ENCODE results near the gene AKAP13.

The AKAP13 gene

DNA sequence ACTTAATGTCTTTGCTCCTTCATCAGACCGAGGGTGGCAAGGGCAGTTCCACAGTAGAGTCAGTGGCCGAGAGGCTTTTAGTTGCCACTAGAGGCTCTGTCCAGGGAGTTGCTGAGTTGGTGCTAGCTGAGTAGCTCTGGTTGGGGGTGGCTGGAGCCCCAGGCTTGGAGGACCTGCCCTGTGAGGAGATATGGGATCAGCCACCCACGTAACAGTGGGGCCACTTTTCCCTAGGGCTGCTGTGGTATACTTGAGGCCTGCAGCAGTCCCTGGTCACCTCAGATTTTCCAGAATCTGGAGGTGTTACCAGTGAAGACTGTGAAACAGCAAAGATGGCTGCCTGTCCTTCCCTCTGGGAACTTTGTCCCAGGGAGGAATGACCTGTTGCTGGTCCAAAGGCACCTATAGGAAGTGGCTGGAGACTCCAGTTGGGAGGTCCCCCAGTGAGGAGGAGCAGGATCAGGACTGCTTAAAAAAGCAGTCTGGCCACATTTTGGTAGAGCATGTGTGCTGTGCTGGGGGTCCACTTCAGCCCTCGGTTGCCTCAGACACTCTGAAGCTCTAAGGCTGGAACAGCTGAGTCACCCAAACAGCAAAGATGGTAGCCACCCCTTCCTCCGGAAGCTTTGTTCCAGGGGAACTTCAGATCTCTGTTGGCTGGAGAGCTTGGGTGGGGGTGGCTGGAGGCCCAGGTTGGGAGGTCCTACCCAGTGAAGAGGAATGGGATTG lies 72.9 kb downstream of the AKAP13 start:
- Histone ChIP-seq H3K27me3 (ENCODE audit: control insufficient read depth, insufficient read depth, low read length) (no peaks in the 10 kb centered on the region), H3K9ac (no peak overlapping the region), H3K27ac (no peak overlapping the region), H3K79me2 (peaks cover 2% of the 10 kb centered on the region), H2AFZ (no peak overlapping the region), H3K4me2 (ENCODE audit: low read length) (no peak overlapping the region), H3K4me3 (ENCODE audit: low read depth, low read length) (no peak overlapping the region), H3K4me1 (no peaks in the 10 kb centered on the region), H3K9me3 (ENCODE audit: control insufficient read depth, low read length) (no peaks in the 10 kb centered on the region), H3K36me3 (ENCODE audit: control insufficient read depth, insufficient read depth, low read length) (no peaks in the 10 kb centered on the region)
- TF ChIP-seq, protein P1, sequence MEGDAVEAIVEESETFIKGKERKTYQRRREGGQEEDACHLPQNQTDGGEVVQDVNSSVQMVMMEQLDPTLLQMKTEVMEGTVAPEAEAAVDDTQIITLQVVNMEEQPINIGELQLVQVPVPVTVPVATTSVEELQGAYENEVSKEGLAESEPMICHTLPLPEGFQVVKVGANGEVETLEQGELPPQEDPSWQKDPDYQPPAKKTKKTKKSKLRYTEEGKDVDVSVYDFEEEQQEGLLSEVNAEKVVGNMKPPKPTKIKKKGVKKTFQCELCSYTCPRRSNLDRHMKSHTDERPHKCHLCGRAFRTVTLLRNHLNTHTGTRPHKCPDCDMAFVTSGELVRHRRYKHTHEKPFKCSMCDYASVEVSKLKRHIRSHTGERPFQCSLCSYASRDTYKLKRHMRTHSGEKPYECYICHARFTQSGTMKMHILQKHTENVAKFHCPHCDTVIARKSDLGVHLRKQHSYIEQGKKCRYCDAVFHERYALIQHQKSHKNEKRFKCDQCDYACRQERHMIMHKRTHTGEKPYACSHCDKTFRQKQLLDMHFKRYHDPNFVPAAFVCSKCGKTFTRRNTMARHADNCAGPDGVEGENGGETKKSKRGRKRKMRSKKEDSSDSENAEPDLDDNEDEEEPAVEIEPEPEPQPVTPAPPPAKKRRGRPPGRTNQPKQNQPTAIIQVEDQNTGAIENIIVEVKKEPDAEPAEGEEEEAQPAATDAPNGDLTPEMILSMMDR (IDR thresholded peaks at IDR 0.05), result no peak

DNA sequence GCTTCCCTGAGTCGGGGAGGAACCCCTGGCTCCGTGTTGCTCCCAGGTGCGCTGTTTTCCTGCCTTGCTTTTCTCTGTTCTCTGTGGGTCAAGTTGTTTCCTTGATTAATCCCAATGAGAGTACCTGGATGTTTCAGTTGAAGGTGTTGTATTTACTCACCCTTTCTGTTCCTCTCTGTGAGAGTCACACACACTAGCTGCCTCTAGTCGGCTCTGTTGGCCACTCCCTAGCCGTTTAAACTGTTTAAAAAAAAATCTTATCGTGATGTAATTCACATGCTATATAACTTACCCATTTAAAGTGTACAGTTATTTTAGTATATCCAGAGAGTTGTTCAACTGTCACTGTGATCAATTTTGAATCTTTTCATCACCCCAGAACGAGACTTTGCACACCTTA lies 74.0 kb downstream of the AKAP13 start:
- no peak overlapping the region for H3K27ac ChIP-seq
- H3K9me3 ChIP-seq (ENCODE audit: control insufficient read depth, low read length), result no peaks in the 10 kb centered on the region
- TF ChIP-seq, protein P1 (IDR thresholded peaks at IDR 0.05), result no peak
- no peaks in the 10 kb centered on the region for H3K36me3 ChIP-seq (ENCODE audit: control insufficient read depth, insufficient read depth, low read length)
- H3K27me3 ChIP-seq (ENCODE audit: control insufficient read depth, insufficient read depth, low read length), result no peaks in the 10 kb centered on the region
- no peak overlapping the region for H2AFZ ChIP-seq
- no peaks in the 10 kb centered on the region for H3K4me1 ChIP-seq
- H3K4me3 ChIP-seq (ENCODE audit: low read depth, low read length), result no peak overlapping the region
- H3K79me2 ChIP-seq, result peaks cover 2% of the 10 kb centered on the region
- no peak overlapping the region for H3K9ac ChIP-seq
- H3K4me2 ChIP-seq (ENCODE audit: low read length), result no peak overlapping the region

DNA sequence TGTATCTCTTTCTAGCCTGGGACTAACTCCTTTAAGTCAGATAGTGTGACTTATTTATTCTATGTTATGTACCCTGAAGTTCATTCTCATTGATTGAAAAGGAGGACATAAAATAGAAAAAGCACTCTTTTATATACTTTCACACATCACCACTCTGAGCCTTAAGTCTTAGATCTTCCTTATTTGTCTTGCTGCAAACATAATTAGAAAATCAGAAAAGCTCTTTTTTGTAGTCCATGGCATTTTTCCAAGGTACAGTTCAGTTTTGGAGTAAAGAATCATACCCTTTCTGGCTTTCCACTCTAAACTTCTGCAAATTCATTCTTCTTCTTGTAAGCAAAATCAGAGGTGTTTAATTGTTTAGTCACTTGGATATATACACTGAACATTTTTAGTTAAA lies 75.5 kb downstream of the AKAP13 start:
- Histone ChIP-seq H3K27ac (no peak overlapping the region), H3K79me2 (peaks cover 6% of the 10 kb centered on the region), H3K4me2 (ENCODE audit: low read length) (no peak overlapping the region)

DNA sequence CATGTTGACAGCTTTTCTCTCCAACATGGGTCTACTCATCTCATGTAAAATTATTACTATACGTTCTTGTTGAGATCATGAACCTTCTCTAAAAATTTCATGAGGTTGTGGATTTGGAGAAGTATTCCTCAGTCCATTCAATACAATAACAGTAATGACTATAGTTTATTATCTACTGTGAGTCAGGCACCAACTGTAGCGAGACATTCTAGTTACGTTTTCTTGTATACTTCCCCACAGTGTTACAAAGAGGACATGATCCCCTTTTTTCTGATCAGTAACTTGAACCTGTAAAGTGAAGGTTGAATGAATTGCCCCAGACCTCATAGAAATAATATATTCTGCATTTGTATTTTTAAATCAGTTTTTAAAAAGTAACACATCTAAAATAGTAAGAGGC lies 76.4 kb downstream of the AKAP13 start:
- Histone ChIP-seq H3K4me3 (ENCODE audit: low read depth, low read length) (no peak overlapping the region), H2AFZ (no peak overlapping the region), H3K79me2 (peaks cover 6% of the 10 kb centered on the region), H3K27me3 (ENCODE audit: control insufficient read depth, insufficient read depth, low read length) (no peaks in the 10 kb centered on the region), H3K9me3 (ENCODE audit: control insufficient read depth, low read length) (no peaks in the 10 kb centered on the region), H3K4me2 (ENCODE audit: low read length) (no peak overlapping the region), H3K4me1 (no peaks in the 10 kb centered on the region), H3K36me3 (ENCODE audit: control insufficient read depth, insufficient read depth, low read length) (no peaks in the 10 kb centered on the region), H3K27ac (no peak overlapping the region), H3K9ac (no peak overlapping the region)
- TF ChIP-seq, protein P1 (IDR thresholded peaks at IDR 0.05), result no peak

More for the DNA sequence above, 75.5 kb downstream of the AKAP13 start:
- no peaks in the 10 kb centered on the region for H3K4me1 ChIP-seq
- no peak overlapping the region for H3K4me3 ChIP-seq (ENCODE audit: low read depth, low read length)
- TF ChIP-seq, protein P1 (IDR thresholded peaks at IDR 0.05), result no peak
- no peak overlapping the region for H3K9ac ChIP-seq
- H3K36me3 ChIP-seq (ENCODE audit: control insufficient read depth, insufficient read depth, low read length), result no peaks in the 10 kb centered on the region
- H2AFZ ChIP-seq, result no peak overlapping the region
- no peaks in the 10 kb centered on the region for H3K9me3 ChIP-seq (ENCODE audit: control insufficient read depth, low read length)
- H3K27me3 ChIP-seq (ENCODE audit: control insufficient read depth, insufficient read depth, low read length), result no peaks in the 10 kb centered on the region

DNA sequence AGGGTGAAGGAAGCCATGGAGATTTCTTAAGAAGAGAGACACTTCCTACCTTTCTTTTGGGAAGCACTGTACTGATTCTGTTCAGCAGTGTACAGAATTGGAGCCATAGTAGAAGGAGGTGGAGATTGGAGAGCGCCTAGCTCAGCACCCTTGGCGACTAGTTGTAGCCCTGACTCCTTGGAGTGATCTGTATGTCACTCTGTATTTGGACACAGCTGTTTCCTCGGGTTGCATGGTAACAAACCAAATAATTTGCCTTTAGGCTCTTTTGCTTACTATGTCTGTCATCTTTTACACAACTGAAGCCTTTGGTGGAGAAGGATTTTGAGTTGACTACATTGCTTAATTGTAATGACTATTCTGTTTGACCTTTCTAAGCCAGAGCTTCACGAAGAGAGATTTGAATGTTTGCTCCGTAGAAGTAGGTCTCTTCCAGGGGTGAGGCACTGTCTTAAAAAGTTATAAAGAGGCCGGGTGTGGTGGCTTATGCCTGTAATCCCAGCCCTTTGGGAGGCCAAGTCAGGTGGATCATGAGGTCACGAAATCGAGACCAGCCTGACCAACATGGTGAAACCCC lies 77.1 kb downstream of the AKAP13 start:
- Histone ChIP-seq H3K4me2 (ENCODE audit: low read length) (no peak overlapping the region), H3K9ac (no peak overlapping the region), H3K9me3 (ENCODE audit: control insufficient read depth, low read length) (no peaks in the 10 kb centered on the region), H2AFZ (no peak overlapping the region), H3K4me3 (ENCODE audit: low read depth, low read length) (no peak overlapping the region), H3K36me3 (ENCODE audit: control insufficient read depth, insufficient read depth, low read length) (no peaks in the 10 kb centered on the region), H3K27ac (no peak overlapping the region), H3K27me3 (ENCODE audit: control insufficient read depth, insufficient read depth, low read length) (no peaks in the 10 kb centered on the region), H3K79me2 (peaks cover 6% of the 10 kb centered on the region), H3K4me1 (no peaks in the 10 kb centered on the region)
- TF ChIP-seq, protein P1 (IDR thresholded peaks at IDR 0.05), result no peak

All from parathyroid adenoma (tissue), 2 donors.